Measurements from ENCODE around the gene LCP1. TPM values are rescaled to one million over a fixed set of nuclear protein-coding genes. Genes with fewer than 3 reads are reported as not detected.
A peak's percentile ranks its signal among the peaks of the same experiment; 100 is the strongest.
"Not testable (repeated sequence)": the region's sequence is repeated elsewhere in the genome, so short reads cannot be mapped to it uniquely, and the experiment has no call there.

Gene LCP1
- total RNA-seq, result 10 to 100 TPM; 24.1 to 48.7 TPM
- polyA plus RNA-seq (ENCODE audit: insufficient read depth, low read depth, low replicate concordance), result 80.5 TPM
- long read RNA-seq, donor 1, partial matches to known transcripts, result 10 of 11 reads
- long read RNA-seq, donor 1, other reads (novel, unspliced or antisense), result 0 of 11 reads
- long read RNA-seq, donor 2, partial matches to known transcripts, result 0 of 2 reads
- long read RNA-seq, donor 2, other reads (novel, unspliced or antisense), result 0 of 2 reads

DNA sequence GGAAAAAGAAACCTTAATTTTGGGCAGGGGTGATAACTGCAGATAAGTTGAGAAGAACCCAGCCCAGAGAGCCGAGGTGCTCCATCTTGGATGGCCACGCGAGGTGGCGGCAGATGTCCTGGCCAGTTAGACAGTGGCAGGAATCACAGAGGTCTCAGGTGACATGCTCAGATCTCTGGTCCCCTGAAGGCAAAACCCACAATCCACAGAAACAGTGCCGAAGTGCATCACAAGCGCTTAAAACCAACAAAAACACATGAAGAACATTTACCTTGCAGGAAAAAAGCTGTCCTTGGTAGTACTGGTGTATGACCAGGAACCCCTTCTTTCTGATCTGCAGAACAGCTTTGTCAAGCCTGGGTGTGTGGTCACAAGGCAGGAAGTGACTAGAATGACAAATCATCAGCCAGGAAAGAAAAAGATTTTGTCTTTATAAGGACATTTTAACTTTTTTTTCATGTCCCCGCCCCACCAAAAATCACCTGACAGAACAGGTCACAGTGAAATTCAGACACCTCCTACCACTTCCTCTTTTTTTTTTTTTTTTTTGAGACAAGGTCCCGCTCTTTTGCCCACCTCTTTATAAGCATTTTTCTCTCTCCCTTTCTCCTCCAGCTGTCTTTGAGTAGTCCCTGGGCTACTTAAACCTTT, at the start of gene LCP1:
Gene LCP1, minus strand, starts transcription at position 338 of the 651 bp plus-strand sequence. CDS start 22,515 bp downstream, outside the sequence.
- Histone ChIP-seq H3K27me3 (no peaks in the 10 kb centered on the region), H3K36me3 (ENCODE audit: low read depth, missing control alignments) (no peaks in the 10 kb centered on the region), H3K4me3 (no peak within 1 kb of the TSS), H3K9me3 (no peaks in the 10 kb centered on the region), H3K27ac (no peak within 1 kb of the TSS), H3K4me1 (no peaks in the 10 kb centered on the region)
- no peak for DNase-seq
- TF ChIP-seq POLR2A (IDR thresholded peaks at IDR 0.05), result no peak
- TF ChIP-seq, protein P1, sequence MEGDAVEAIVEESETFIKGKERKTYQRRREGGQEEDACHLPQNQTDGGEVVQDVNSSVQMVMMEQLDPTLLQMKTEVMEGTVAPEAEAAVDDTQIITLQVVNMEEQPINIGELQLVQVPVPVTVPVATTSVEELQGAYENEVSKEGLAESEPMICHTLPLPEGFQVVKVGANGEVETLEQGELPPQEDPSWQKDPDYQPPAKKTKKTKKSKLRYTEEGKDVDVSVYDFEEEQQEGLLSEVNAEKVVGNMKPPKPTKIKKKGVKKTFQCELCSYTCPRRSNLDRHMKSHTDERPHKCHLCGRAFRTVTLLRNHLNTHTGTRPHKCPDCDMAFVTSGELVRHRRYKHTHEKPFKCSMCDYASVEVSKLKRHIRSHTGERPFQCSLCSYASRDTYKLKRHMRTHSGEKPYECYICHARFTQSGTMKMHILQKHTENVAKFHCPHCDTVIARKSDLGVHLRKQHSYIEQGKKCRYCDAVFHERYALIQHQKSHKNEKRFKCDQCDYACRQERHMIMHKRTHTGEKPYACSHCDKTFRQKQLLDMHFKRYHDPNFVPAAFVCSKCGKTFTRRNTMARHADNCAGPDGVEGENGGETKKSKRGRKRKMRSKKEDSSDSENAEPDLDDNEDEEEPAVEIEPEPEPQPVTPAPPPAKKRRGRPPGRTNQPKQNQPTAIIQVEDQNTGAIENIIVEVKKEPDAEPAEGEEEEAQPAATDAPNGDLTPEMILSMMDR (IDR thresholded peaks at IDR 0.05), result no peak
- 84 to 90% methylated on average over 8 of the region's 8 CpGs for WGBS, 2 donors
- intact Hi-C loops (cut with DNase I; ENCODE audit: low total_unique reads), result no loop called here

- 100% methylated on average over 2 of the region's 2 CpGs for WGBS, 2 donors
Observed at GRCh38 chr13:46229251-46229650, 47.3 kb upstream of the LCP1 start.

DNA sequence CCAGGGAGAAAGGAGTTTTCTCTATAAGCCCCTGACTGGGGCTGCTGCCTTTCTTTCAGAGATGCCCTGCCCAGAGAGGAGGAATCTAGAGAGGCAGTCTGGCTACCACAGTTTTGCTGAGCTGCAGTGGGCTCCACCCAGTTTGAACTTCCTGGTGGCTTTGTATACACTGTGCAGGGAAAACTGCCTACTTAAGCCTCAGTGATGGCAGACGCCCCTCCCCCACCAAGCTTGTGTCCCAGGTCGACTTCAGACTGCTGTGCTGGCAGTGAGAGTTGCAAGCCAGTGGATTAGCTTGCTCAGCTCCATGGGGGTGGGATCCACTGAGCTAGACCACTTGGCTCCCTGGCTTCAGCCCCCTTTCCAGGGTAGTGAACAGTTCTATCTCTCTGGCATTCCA, 38.3 kb upstream of the LCP1 start:
- H3K4me1 ChIP-seq; H3K4me3 ChIP-seq; H3K36me3 ChIP-seq (ENCODE audit: low read depth, missing control alignments); DNase-seq; intact Hi-C loops (cut with DNase I; ENCODE audit: low total_unique reads); H3K9me3 ChIP-seq; H3K27ac ChIP-seq; H3K27me3 ChIP-seq: not testable (repeated sequence)
- 0 to 8% methylated on average over 1 to 2 of the region's 2 CpGs for WGBS, 2 donors

More at GRCh38 chr13:46229251-46229650, 47.3 kb upstream of the LCP1 start:
- Histone ChIP-seq H3K4me3 (no peak overlapping the region), H3K4me1 (no peaks in the 10 kb centered on the region), H3K36me3 (ENCODE audit: low read depth, missing control alignments) (no peaks in the 10 kb centered on the region), H3K27ac (no peak overlapping the region), H3K27me3 (no peaks in the 10 kb centered on the region), H3K9me3 (no peaks in the 10 kb centered on the region)
- intact Hi-C loops (cut with DNase I; ENCODE audit: low total_unique reads), result no loop called here
- no peak for DNase-seq
- no peak for TF ChIP-seq POLR2A (IDR thresholded peaks at IDR 0.05)

DNA sequence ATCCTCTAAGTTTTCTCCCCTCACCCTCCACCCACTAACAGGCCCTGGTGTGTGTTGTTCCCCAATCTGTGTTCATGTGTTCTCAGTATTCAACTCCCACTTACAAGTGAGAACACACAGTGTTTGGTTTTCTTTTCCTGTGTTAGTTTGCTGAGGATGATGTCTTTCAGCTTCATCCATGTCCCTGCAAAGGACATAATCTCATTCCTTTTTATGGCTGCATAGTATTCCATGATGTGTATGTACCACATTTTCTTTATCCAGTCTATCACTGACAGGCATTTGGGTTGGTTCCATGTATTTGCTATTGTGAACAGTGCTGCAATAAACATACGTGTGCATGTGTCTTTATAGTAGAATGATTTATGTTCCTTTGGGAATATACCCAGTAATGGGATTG, 32.8 kb upstream of the LCP1 start:
- H3K36me3 ChIP-seq (ENCODE audit: low read depth, missing control alignments); DNase-seq; H3K4me3 ChIP-seq; H3K9me3 ChIP-seq; H3K27me3 ChIP-seq; intact Hi-C loops (cut with DNase I; ENCODE audit: low total_unique reads); H3K4me1 ChIP-seq; H3K27ac ChIP-seq: not testable (repeated sequence)
- 83 to 90% methylated on average over 1 of the region's 1 CpG for WGBS, 2 donors

- TF ChIP-seq POLR2A (IDR thresholded peaks at IDR 0.05), result no peak
- TF ChIP-seq, protein P1 (IDR thresholded peaks at IDR 0.05), result no peak
- WGBS, 2 donors, result 80 to 93% methylated on average over 3 of the region's 3 CpGs
- H3K4me1 ChIP-seq, result no peaks in the 10 kb centered on the region
Observed at GRCh38 chr13:46213242-46213641, 31.3 kb upstream of the LCP1 start.

GRCh38 chr13:46211483-46212351, 29.7 kb upstream of the LCP1 start, which contains the start of gene LRRC63:
Gene LRRC63 (plus strand): TSS chr13:46211928. CDS start chr13:46213035, 1,107 bp downstream.
- peak within 1 kb of the TSS; percentile 12 to 67 for H3K27ac ChIP-seq
- H3K9me3 ChIP-seq, result no peaks in the 10 kb centered on the region
- peak within 1 kb of the TSS; percentile 55 to 64 for H3K4me3 ChIP-seq
- H3K27me3 ChIP-seq, result no peaks in the 10 kb centered on the region
- H3K36me3 ChIP-seq (ENCODE audit: low read depth, missing control alignments), result no peaks in the 10 kb centered on the region
- intact Hi-C loops (cut with DNase I; ENCODE audit: low total_unique reads), result no loop called here
- TF ChIP-seq POLR2A (IDR thresholded peaks at IDR 0.05), result no peak
- TF ChIP-seq, protein P1 (IDR thresholded peaks at IDR 0.05), result no peak
- no peaks in the 10 kb centered on the region for H3K4me1 ChIP-seq
- DNase-seq, result peak; percentile 89
- WGBS, 2 donors, result 0% methylated on average over 21 to 51 of the region's 53 CpGs

More at GRCh38 chr13:46213242-46213641, 31.3 kb upstream of the LCP1 start:
- no peak overlapping the region for H3K27ac ChIP-seq
- no peaks in the 10 kb centered on the region for H3K27me3 ChIP-seq
- no peak for DNase-seq
- intact Hi-C loops (cut with DNase I; ENCODE audit: low total_unique reads), result no loop called here
- no peaks in the 10 kb centered on the region for H3K36me3 ChIP-seq (ENCODE audit: low read depth, missing control alignments)
- H3K4me3 ChIP-seq, result no peak overlapping the region
- H3K9me3 ChIP-seq, result no peaks in the 10 kb centered on the region
